Hematopoietic multipotent progenitor cell treated with erythropoietin and hydrocortisone succinate and interleukin-3 and kit ligand, for 17 days (in vitro differentiated cells): Measurements from ENCODE around the gene TCHP.

Experiments used
- DNase-seq: peaks from one replicate; pipeline ENCODE4 v3.0.0-alpha.2; 2015; ENCODE audit warnings: low spot score

The TCHP gene

GRCh38 chr12:109932878-109933503, 32.9 kb downstream of the TCHP start:
- DNase-seq = no peak

GRCh38 chr12:109934026-109934425, 34.0 kb downstream of the TCHP start:
- DNase-seq = no peak

- DNase-seq = no peak
These were observed 37.3 kb downstream of the TCHP start for GRCh38 chr12:109937371-109937770.

- DNase-seq = no peak
These were observed 38.9 kb downstream of the TCHP start for GRCh38 chr12:109938947-109939346.

GRCh38 chr12:109939504-109939903, 39.4 kb downstream of the TCHP start:
- DNase-seq = no peak

GRCh38 chr12:109940339-109940923, 40.4 kb downstream of the TCHP start:
- DNase-seq = no peak

GRCh38 chr12:109943811-109944210, 43.7 kb downstream of the TCHP start:
- DNase-seq = no peak

- DNase-seq = no peak
These were observed 44.7 kb downstream of the TCHP start for GRCh38 chr12:109944561-109945359.

GRCh38 chr12:109946505-109946904, 46.4 kb downstream of the TCHP start:
- DNase-seq = no peak

- no peak for DNase-seq
These were observed 46.8 kb downstream of the TCHP start for GRCh38 chr12:109946913-109947312.

GRCh38 chr12:109947521-109947920, 47.4 kb downstream of the TCHP start:
- no peak for DNase-seq

- DNase-seq = no peak
These were observed 48.3 kb downstream of the TCHP start for GRCh38 chr12:109948368-109948767.

- DNase-seq = no peak
These were observed 49.0 kb downstream of the TCHP start for GRCh38 chr12:109949089-109949488.

- DNase-seq = no peak
These were observed 50.6 kb downstream of the TCHP start for GRCh38 chr12:109950625-109951024.

GRCh38 chr12:109951136-109951535, 51.1 kb downstream of the TCHP start:
- no peak for DNase-seq

GRCh38 chr12:109951751-109952150, 51.7 kb downstream of the TCHP start:
- no peak for DNase-seq

- no peak for DNase-seq
These were observed 52.2 kb downstream of the TCHP start for GRCh38 chr12:109952160-109952858.

- no peak for DNase-seq
These were observed 52.8 kb downstream of the TCHP start for GRCh38 chr12:109952873-109953272.

GRCh38 chr12:109953656-109954055, 53.6 kb downstream of the TCHP start:
- no peak for DNase-seq

GRCh38 chr12:109958374-109958773, 58.3 kb downstream of the TCHP start:
- no peak for DNase-seq

GRCh38 chr12:109959411-109960093, 59.5 kb downstream of the TCHP start:
- no peak for DNase-seq

GRCh38 chr12:109961201-109961600, 61.1 kb downstream of the TCHP start:
- DNase-seq = no peak
